ENCODE data around the gene SLC22A6. TPM values are rescaled to one million over a fixed set of nuclear protein-coding genes. Genes with fewer than 3 reads are reported as not detected.

Gene SLC22A6
- total and polyA plus RNA-seq, 2 of the 13 experiments (the other 11 are each of a cell fraction or from before 2014, with no cell fraction given) = not detected

- TF ChIP-seq RAD51 (IDR thresholded peaks at IDR 0.05; ENCODE audit: borderline replicate concordance) = no peak
- no peak for TF ChIP-seq ZNF234 (CRISPR knock-in tag; conservative IDR thresholded peaks at IDR 0.05)
- TF ChIP-seq MXD3 (CRISPR knock-in tag; IDR thresholded peaks at IDR 0.05) = no peak
- TF ChIP-seq RBAK (CRISPR knock-in tag; IDR thresholded peaks at IDR 0.05) = no peak
- no peak for TF ChIP-seq ZXDC (CRISPR knock-in tag; IDR thresholded peaks at IDR 0.05)
- TF ChIP-seq RNF219 (CRISPR knock-in tag; IDR thresholded peaks at IDR 0.05) = no peak
- TF ChIP-seq ZMAT5 (CRISPR knock-in tag; IDR thresholded peaks at IDR 0.05; ENCODE audit: borderline replicate concordance, low read depth) = no peak
- no peak for TF ChIP-seq RBM22 (optimal IDR thresholded peaks at IDR 0.05; ENCODE audit: low read length)
- TF ChIP-seq EEA1 (CRISPR knock-in tag; IDR thresholded peaks at IDR 0.05; ENCODE audit: borderline replicate concordance) = no peak
- TF ChIP-seq ZNF30 (CRISPR knock-in tag; IDR thresholded peaks at IDR 0.05) = no peak
- TF ChIP-seq ZNF616 (CRISPR knock-in tag; IDR thresholded peaks at IDR 0.05; ENCODE audit: low read depth) = no peak
- TF ChIP-seq ZSCAN22 (CRISPR knock-in tag; IDR thresholded peaks at IDR 0.05) = no peak
- no peak for TF ChIP-seq SMARCE1 (IDR thresholded peaks at IDR 0.05; ENCODE audit: borderline replicate concordance)
- TF ChIP-seq MXD1 (CRISPR knock-in tag; IDR thresholded peaks at IDR 0.05) = no peak
- BruUV-seq (replicated peaks) = no TSS peak
These were observed 429 bp upstream of the SLC22A6 start for GRCh38 chr11:62985041-62985750.

More at GRCh38 chr11:62985041-62985750, 429 bp upstream of the SLC22A6 start:
- no peak for ATAC-seq
- Histone ChIP-seq H4K20me1 (ENCODE audit: insufficient read depth, low read length) (no peaks in the 10 kb centered on the region), H3K9ac (ENCODE audit: insufficient read depth, low read depth, low read length) (no peak overlapping the region), H3K27ac (ENCODE audit: extremely low read length, insufficient read depth, low read length) (no peak overlapping the region), H3K9me3 (ENCODE audit: low read length) (no peaks in the 10 kb centered on the region), H3K36me3 (replicated peaks in 1 of 2; ENCODE audit: control insufficient read depth in 1 of 2, insufficient read depth in 2 of 2, low read length in 2 of 2) (no peaks in the 10 kb centered on the region), H3K27me3 (ENCODE audit: control insufficient read depth in 1 of 2, insufficient read depth in 2 of 2, low read length in 2 of 2) (peaks cover 0 to 11% of the 10 kb centered on the region in 2 experiments; a peak in 3 of 5 replicates), H3K4me2 (ENCODE audit: low read depth, low read length) (no peak overlapping the region), H3K4me3 (replicated peaks in 1 of 3; ENCODE audit: insufficient read depth in 1 of 3, low read depth in 2 of 3, low read length in 3 of 3) (no peak overlapping the region), H3K4me1 (ENCODE audit: insufficient read depth, low read length) (no peaks in the 10 kb centered on the region), H2AFZ (ENCODE audit: low read length) (no peak overlapping the region), H3K79me2 (ENCODE audit: insufficient read depth, low read length) (no peaks in the 10 kb centered on the region)
- in situ Hi-C loops (cut with HindIII; ENCODE audit: extremely low pct_ligation_motif_present, low pct_unique_long_range_greater_than_20kb) = no loop called here
- intact Hi-C loops (cut with micrococcal nuclease; ENCODE audit: unreplicated experiment) = no loop called here
- no peak for DNase-seq (ENCODE audit: low spot score)
- 57% methylated on average over 3 of the region's 3 CpGs for WGBS (ENCODE audit: low lambda C conversion rate)
- CTCF ChIA-PET (ENCODE audit: low intra/inter-chr PET ratio, low total read pairs) = no interaction called here
- POLR2A ChIA-PET = no interaction called here
- no peak for FAIRE-seq

Measured in HepG2 (cell line).